SJCRH30 (cell line): ENCODE measurements around the gene RORC. TPM values are rescaled to one million over a fixed set of nuclear protein-coding genes. Genes with fewer than 3 reads are reported as not detected.
"Not testable (repeated sequence)": the region's sequence is repeated elsewhere in the genome, so short reads cannot be mapped to it uniquely, and the experiment has no call there.

ENCODE experiments used
- DNase-seq, 2 experiments: peaks; one replicate each; pipeline ENCODE4 v3.0.0-alpha.2; 2015 to 2020
- H3K27ac ChIP-seq: fragments of 250-450 bp; sonication (Bioruptor Pico); 2 replicates; pipeline ENCODE4 v1.5.1; 2020; ENCODE audit warnings: mild to moderate bottlenecking, moderate library complexity
- H3K27me3 ChIP-seq: fragments of 250-450 bp; sonication (Bioruptor Pico); 2 replicates; pipeline ENCODE4 v1.5.1; 2020; ENCODE audit warnings: mild to moderate bottlenecking, moderate library complexity
- H3K36me3 ChIP-seq: fragments of 250-450 bp; sonication (Bioruptor Pico); 2 replicates; pipeline ENCODE4 v1.5.1; 2020; ENCODE audit warnings: mild to moderate bottlenecking, moderate library complexity
- H3K4me1 ChIP-seq: fragments of 250-450 bp; sonication (Bioruptor Pico); 2 replicates; pipeline ENCODE4 v1.5.1; 2020; ENCODE audit warnings: mild to moderate bottlenecking, moderate library complexity
- H3K4me3 ChIP-seq: fragments of 250-450 bp; sonication (Bioruptor Pico); 2 replicates; pipeline ENCODE4 v1.5.1; 2020; ENCODE audit warnings: mild to moderate bottlenecking, moderate library complexity
- H3K9me3 ChIP-seq: fragments of 250-450 bp; sonication (Bioruptor Pico); replicated peaks from 2 replicates; pipeline ENCODE4 v1.5.1; 2020; ENCODE audit warnings: mild to moderate bottlenecking, moderate library complexity
- total RNA-seq: library from RNA; depleted of rRNA; stranded (reverse); fragments of >200 nt; shearing (Covaris generic); gene quantifications from 2 replicates; pipeline ENCODE4 v1.2.3, GENCODE V29; 2014

Gene RORC
- total RNA-seq, 1 experiment from 2014 or later = not detected

GRCh38 chr1:151855516-151855915 is 23.9 kb upstream of the RORC start:
- H3K36me3 ChIP-seq, H3K27ac ChIP-seq, H3K4me1 ChIP-seq, DNase-seq, H3K9me3 ChIP-seq, H3K4me3 ChIP-seq, H3K27me3 ChIP-seq: not testable (repeated sequence)

- Histone ChIP-seq H3K4me3 (no peak overlapping the region), H3K9me3 (no peaks in the 10 kb centered on the region), H3K27ac (no peak overlapping the region), H3K4me1 (no peaks in the 10 kb centered on the region), H3K27me3 (no peaks in the 10 kb centered on the region), H3K36me3 (no peaks in the 10 kb centered on the region)
- DNase-seq = no peak
These were observed 23.1 kb upstream of the RORC start for GRCh38 chr1:151854658-151855057.

GRCh38 chr1:151853411-151853943 is 21.9 kb upstream of the RORC start, which contains the start of gene THEM5:
Gene THEM5, minus strand, starts transcription at chr1:151853712. Its CDS starts 147 bp downstream, at chr1:151853565.
- Histone ChIP-seq H3K4me1 (peaks cover 6% of the 10 kb centered on the region), H3K9me3 (no peaks in the 10 kb centered on the region), H3K36me3 (no peaks in the 10 kb centered on the region), H3K27me3 (no peaks in the 10 kb centered on the region), H3K27ac (no peak within 1 kb of the TSS), H3K4me3 (no peak within 1 kb of the TSS)
- DNase-seq = no peak

GRCh38 chr1:151852733-151853132 is 21.1 kb upstream of the RORC start:
- DNase-seq = no peak
- H3K4me3 ChIP-seq = no peak overlapping the region
- no peaks in the 10 kb centered on the region for H3K9me3 ChIP-seq
- peaks cover 12% of the 10 kb centered on the region for H3K4me1 ChIP-seq
- no peaks in the 10 kb centered on the region for H3K27me3 ChIP-seq
- H3K36me3 ChIP-seq = no peaks in the 10 kb centered on the region
- no peak overlapping the region for H3K27ac ChIP-seq

- Histone ChIP-seq H3K27ac (no peak overlapping the region), H3K4me1 (peaks cover 13% of the 10 kb centered on the region), H3K36me3 (no peaks in the 10 kb centered on the region), H3K4me3 (no peak overlapping the region), H3K27me3 (no peaks in the 10 kb centered on the region), H3K9me3 (no peaks in the 10 kb centered on the region)
- no peak for DNase-seq
These were observed 20.3 kb upstream of the RORC start for GRCh38 chr1:151851886-151852285.

- peaks cover 18% of the 10 kb centered on the region for H3K4me1 ChIP-seq
- no peaks in the 10 kb centered on the region for H3K36me3 ChIP-seq
- H3K27ac ChIP-seq = no peak overlapping the region
- H3K9me3 ChIP-seq = no peaks in the 10 kb centered on the region
- H3K4me3 ChIP-seq = no peak overlapping the region
- H3K27me3 ChIP-seq = no peaks in the 10 kb centered on the region
- no peak for DNase-seq
These were observed 18.3 kb upstream of the RORC start for GRCh38 chr1:151849871-151850270.

GRCh38 chr1:151849126-151849525 is 17.5 kb upstream of the RORC start:
- no peak for DNase-seq
- no peaks in the 10 kb centered on the region for H3K27me3 ChIP-seq
- no peak overlapping the region for H3K27ac ChIP-seq
- no peaks in the 10 kb centered on the region for H3K9me3 ChIP-seq
- H3K36me3 ChIP-seq = no peaks in the 10 kb centered on the region
- no peak overlapping the region for H3K4me3 ChIP-seq
- H3K4me1 ChIP-seq = peaks cover 18% of the 10 kb centered on the region

GRCh38 chr1:151847867-151848596 is 16.4 kb upstream of the RORC start:
- peak overlapping the region; percentile 53 for H3K27ac ChIP-seq

GRCh38 chr1:151846686-151847237 is 15.2 kb upstream of the RORC start:
- no peaks in the 10 kb centered on the region for H3K9me3 ChIP-seq
- no peak for DNase-seq
- no peak overlapping the region for H3K4me3 ChIP-seq
- H3K4me1 ChIP-seq = peaks cover 18% of the 10 kb centered on the region
- H3K27me3 ChIP-seq = no peaks in the 10 kb centered on the region
- H3K36me3 ChIP-seq = no peaks in the 10 kb centered on the region
- no peak overlapping the region for H3K27ac ChIP-seq

More at GRCh38 chr1:151847867-151848596, 16.4 kb upstream of the RORC start:
- no peaks in the 10 kb centered on the region for H3K9me3 ChIP-seq
- peaks cover 18% of the 10 kb centered on the region for H3K4me1 ChIP-seq
- peak; percentile 64 to 85 for DNase-seq
- H3K4me3 ChIP-seq = no peak overlapping the region
- no peaks in the 10 kb centered on the region for H3K36me3 ChIP-seq
- H3K27me3 ChIP-seq = no peaks in the 10 kb centered on the region

- DNase-seq = peak in 1 of 2 experiments; percentile 21
- Histone ChIP-seq H3K27ac (no peak overlapping the region), H3K27me3 (no peaks in the 10 kb centered on the region)
These were observed 14.5 kb upstream of the RORC start for GRCh38 chr1:151846062-151846568.

GRCh38 chr1:151843398-151843797 is 11.8 kb upstream of the RORC start:
- Histone ChIP-seq H3K27me3 (no peaks in the 10 kb centered on the region), H3K36me3 (no peaks in the 10 kb centered on the region), H3K27ac (no peak overlapping the region), H3K4me3 (no peak overlapping the region), H3K4me1 (peaks cover 11% of the 10 kb centered on the region), H3K9me3 (no peaks in the 10 kb centered on the region)
- DNase-seq = no peak

More at GRCh38 chr1:151846062-151846568, 14.5 kb upstream of the RORC start:
- peaks cover 18% of the 10 kb centered on the region for H3K4me1 ChIP-seq
- H3K4me3 ChIP-seq = no peak overlapping the region
- no peaks in the 10 kb centered on the region for H3K36me3 ChIP-seq
- no peaks in the 10 kb centered on the region for H3K9me3 ChIP-seq

- no peak for DNase-seq
- Histone ChIP-seq H3K4me3 (no peak overlapping the region), H3K9me3 (no peaks in the 10 kb centered on the region), H3K36me3 (no peaks in the 10 kb centered on the region), H3K27me3 (no peaks in the 10 kb centered on the region), H3K4me1 (peaks cover 13% of the 10 kb centered on the region), H3K27ac (no peak overlapping the region)
These were observed 9.5 kb upstream of the RORC start for GRCh38 chr1:151841141-151841540.

- Histone ChIP-seq H3K27me3 (no peaks in the 10 kb centered on the region), H3K9me3 (no peaks in the 10 kb centered on the region), H3K4me3 (no peak overlapping the region), H3K27ac (no peak overlapping the region), H3K36me3 (no peaks in the 10 kb centered on the region), H3K4me1 (peaks cover 17% of the 10 kb centered on the region)
- DNase-seq = no peak
These were observed 8.8 kb upstream of the RORC start for GRCh38 chr1:151840421-151840820.

- Histone ChIP-seq H3K4me3 (no peak within 1 kb of the TSS), H3K9me3 (no peaks in the 10 kb centered on the region), H3K36me3 (no peaks in the 10 kb centered on the region), H3K4me1 (peaks cover 17% of the 10 kb centered on the region), H3K27ac (no peak within 1 kb of the TSS), H3K27me3 (no peaks in the 10 kb centered on the region)
- DNase-seq = no peak
These were observed 8.1 kb upstream of the RORC start, which contains the start of gene C2CD4D for GRCh38 chr1:151839457-151840403. Gene C2CD4D, minus strand, starts transcription at chr1:151839820. Its CDS starts 831 bp downstream, at chr1:151838989.
